HepG2 (cell line): ENCODE data around the gene CCNB2. TPM values are rescaled to one million over a fixed set of nuclear protein-coding genes. Genes with fewer than 3 reads are reported as not detected.

Experiments used
- ARID2 ChIP-seq: sonication (generic); formaldehyde crosslinking; IDR thresholded peaks from 2 replicates; pipeline ENCODE4 v1.8.1; 2022; ENCODE audit warnings: mild to moderate bottlenecking, missing genetic modification reagents, borderline replicate concordance
- CSRNP2 ChIP-seq: sonication (generic); formaldehyde crosslinking; conservative IDR thresholded peaks from 2 replicates; pipeline ENCODE4 v1.8.0; 2022; ENCODE audit warnings: low read depth, missing genetic modification reagents
- ELF3 ChIP-seq: IDR thresholded peaks from 2 replicates; pipeline ENCODE4 v1.6.1; 2016; ENCODE audit warnings: missing genetic modification reagents, missing compliant biosample characterization
- ELF4 ChIP-seq: sonication (generic); formaldehyde crosslinking; IDR thresholded peaks from 2 replicates; pipeline ENCODE4 v1.5.0; 2020; ENCODE audit warnings: missing genetic modification reagents, mild to moderate bottlenecking, moderate library complexity, borderline replicate concordance
- ERF ChIP-seq: IDR thresholded peaks from 2 replicates; pipeline ENCODE4 v1.6.1; 2018; ENCODE audit warnings: missing biosample characterization, missing genetic modification reagents
- IRF9 ChIP-seq: sonication (generic); formaldehyde crosslinking; IDR thresholded peaks from 2 replicates; pipeline ENCODE4 v1.8.0; 2022; ENCODE audit warnings: missing genetic modification reagents, mild to moderate bottlenecking, borderline replicate concordance
- ISL2 ChIP-seq: sonication (generic); formaldehyde crosslinking; IDR thresholded peaks from 2 replicates; pipeline ENCODE4 v1.5.0; 2020; ENCODE audit warnings: missing genetic modification reagents
- ISX ChIP-seq: sonication (generic); formaldehyde crosslinking; conservative IDR thresholded peaks from 2 replicates; pipeline ENCODE4 v1.5.0; 2020; ENCODE audit warnings: missing genetic modification reagents
- KMT2A ChIP-seq: sonication (generic); formaldehyde crosslinking; IDR thresholded peaks from 2 replicates; pipeline ENCODE4 v1.4.0; 2020; ENCODE audit warnings: missing genetic modification reagents
- MAFK ChIP-seq, 2 experiments: IDR thresholded peaks in 1 of 2; conservative IDR thresholded peaks in 1 of 2; 2 replicates each; pipeline ENCODE4 v1.6.1; 2011; ENCODE audit warnings: improper control_type of control experiment in 2 of 2, low read length in 2 of 2
- MLLT10 ChIP-seq: sonication (generic); formaldehyde crosslinking; IDR thresholded peaks from 2 replicates; pipeline ENCODE4 v1.4.0; 2020; ENCODE audit warnings: missing genetic modification reagents
- MLX ChIP-seq: IDR thresholded peaks from 2 replicates; pipeline ENCODE4 v1.6.1; 2016
- PPARG ChIP-seq: conservative IDR thresholded peaks from 2 replicates; pipeline ENCODE4 v1.6.1; 2016; ENCODE audit warnings: missing biosample characterization, missing genetic modification reagents
- SNAPC5 ChIP-seq: sonication (generic); formaldehyde crosslinking; IDR thresholded peaks from 2 replicates; pipeline ENCODE4 v1.8.1; 2023; ENCODE audit warnings: mild to moderate bottlenecking, missing genetic modification reagents, borderline replicate concordance
- THAP7 ChIP-seq: sonication (generic); formaldehyde crosslinking; IDR thresholded peaks from 2 replicates; pipeline ENCODE4 v1.8.1; 2023; ENCODE audit warnings: mild to moderate bottlenecking, missing genetic modification reagents
- YEATS2 ChIP-seq: sonication (generic); formaldehyde crosslinking; IDR thresholded peaks from 2 replicates; pipeline ENCODE4 v1.4.0; 2020; ENCODE audit warnings: missing genetic modification reagents, borderline replicate concordance
- ZKSCAN8 ChIP-seq: IDR thresholded peaks from 2 replicates; pipeline ENCODE4 v1.6.1; 2016; ENCODE audit warnings: borderline replicate concordance, missing genetic modification reagents, missing compliant biosample characterization
- ZMYM4 ChIP-seq: sonication (generic); formaldehyde crosslinking; IDR thresholded peaks from 2 replicates; pipeline ENCODE4 v1.8.1; 2023; ENCODE audit warnings: mild to moderate bottlenecking, missing genetic modification reagents
- ZNF12 ChIP-seq: sonication (generic); formaldehyde crosslinking; IDR thresholded peaks from 2 replicates; pipeline ENCODE4 v1.5.0; 2020; ENCODE audit warnings: missing genetic modification reagents
- ZNF20 ChIP-seq: sonication (generic); formaldehyde crosslinking; IDR thresholded peaks from 2 replicates; pipeline ENCODE4 v1.4.0; 2020; ENCODE audit warnings: mild to moderate bottlenecking, moderate library complexity, missing genetic modification reagents
- ZNF30 ChIP-seq: sonication (generic); formaldehyde crosslinking; IDR thresholded peaks from 2 replicates; pipeline ENCODE4 v1.5.0; 2020; ENCODE audit warnings: mild to moderate bottlenecking, missing genetic modification reagents
- ZNF430 ChIP-seq: sonication (generic); formaldehyde crosslinking; IDR thresholded peaks from 2 replicates; pipeline ENCODE4 v1.9.0; 2021; ENCODE audit warnings: mild to moderate bottlenecking, missing genetic modification reagents
- ZNF552 ChIP-seq: sonication (generic); formaldehyde crosslinking; IDR thresholded peaks from 2 replicates; pipeline ENCODE4 v1.9.0; 2022; ENCODE audit warnings: missing genetic modification reagents, mild to moderate bottlenecking, borderline replicate concordance
- ZNF563 ChIP-seq: sonication (generic); formaldehyde crosslinking; IDR thresholded peaks from 2 replicates; pipeline ENCODE4 v1.8.0; 2022; ENCODE audit warnings: mild to moderate bottlenecking, moderate library complexity, missing genetic modification reagents
- ZNF747 ChIP-seq: sonication (generic); formaldehyde crosslinking; IDR thresholded peaks from 2 replicates; pipeline ENCODE4 v1.8.1; 2023; ENCODE audit warnings: missing genetic modification reagents, mild to moderate bottlenecking, borderline replicate concordance
- ZNF841 ChIP-seq: sonication (generic); formaldehyde crosslinking; IDR thresholded peaks from 2 replicates; pipeline ENCODE4 v1.8.1; 2023; ENCODE audit warnings: missing genetic modification reagents, borderline replicate concordance
- ZNF879 ChIP-seq: sonication (generic); formaldehyde crosslinking; IDR thresholded peaks from 2 replicates; pipeline ENCODE4 v1.8.1; 2023; ENCODE audit warnings: missing genetic modification reagents
- polyA plus RNA-seq, 8 experiments: library from polyadenylated mRNA; depleted of rRNA in 3 of 8; stranded (reverse) in 7 of 8; unstranded in 1 of 8; fragments of >200 nt; fragmentation: Illumina TruSeq in 4 of 8; extraction: Trizol in 4 of 8; gene quantifications; 2 replicates each; pipeline versions ENCODE4 v1.2.1 to v1.2.3, GENCODE V29; 2011 to 2016; ENCODE audit warnings: low read depth in 4 of 8, missing spikeins in 1 of 8, mixed read lengths in 1 of 8; ENCODE audit not compliant: insufficient read depth in 1 of 8
- total RNA-seq, 5 experiments: library from RNA; depleted of rRNA; stranded (reverse); fragments of >200 nt; fragmentation: Illumina TruSeq; extraction: Trizol; gene quantifications; 2 replicates each; pipeline ENCODE4 v1.2.3, GENCODE V29; 2016; ENCODE audit warnings: low read depth in 1 of 5

The CCNB2 gene
- total and polyA plus RNA-seq, 2 of the 13 experiments (the other 11 are each of a cell fraction or from before 2014, with no cell fraction given): 43.5 to 80.9 TPM

DNA sequence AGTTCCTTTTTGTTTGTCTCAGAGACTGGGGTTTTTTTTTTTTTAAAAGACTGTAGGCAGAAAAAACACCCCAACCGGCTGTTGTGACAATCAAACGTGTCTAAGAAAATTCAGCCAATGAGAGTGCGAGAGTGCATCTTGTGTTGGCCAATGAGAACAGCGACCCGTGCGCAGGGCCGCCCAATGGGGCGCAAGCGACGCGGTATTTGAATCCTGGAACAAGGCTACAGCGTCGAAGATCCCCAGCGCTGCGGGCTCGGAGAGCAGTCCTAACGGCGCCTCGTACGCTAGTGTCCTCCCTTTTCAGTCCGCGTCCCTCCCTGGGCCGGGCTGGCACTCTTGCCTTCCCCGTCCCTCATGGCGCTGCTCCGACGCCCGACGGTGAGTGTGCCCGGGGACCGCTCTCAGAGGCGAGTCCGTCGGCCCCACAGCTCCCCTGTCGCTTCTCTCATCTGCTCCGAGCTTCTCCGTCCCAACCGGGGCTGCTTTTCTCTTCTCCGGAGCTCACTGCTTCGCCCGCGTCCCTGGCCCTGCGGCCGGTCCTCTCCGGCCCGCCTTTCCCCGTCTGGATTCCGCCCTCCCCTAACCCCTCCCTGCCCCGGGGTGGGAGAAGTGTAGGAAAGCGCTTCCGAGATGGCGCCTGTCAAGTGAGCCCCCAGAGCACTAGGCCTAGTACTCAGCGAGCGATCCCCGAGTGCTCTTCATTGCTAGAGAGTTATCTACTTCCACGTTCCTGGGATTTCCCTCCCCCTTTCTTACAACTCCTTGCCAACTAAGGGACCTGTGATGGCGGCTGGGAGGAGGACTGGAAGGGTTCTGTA, at the start of gene CCNB2 (continued):
- TF ChIP-seq IRF9 (CRISPR knock-in tag) (peak; percentile 91; the same call in 1 of the 2 replicates), ISX (CRISPR knock-in tag) (no peak; the same call in 1 of the 2 replicates), ISL2 (peak; percentile 47; the same call in 1 of the 2 replicates), ZNF430 (no peak), ZNF20 (CRISPR knock-in tag) (no peak), KMT2A (CRISPR knock-in tag) (peak; percentile 95), CSRNP2 (CRISPR knock-in tag) (no peak), THAP7 (CRISPR knock-in tag) (0 out of 2 replicates have a peak, but pooled peaks have one; percentile 45), ZNF30 (no peak), YEATS2 (CRISPR knock-in tag) (0 out of 2 replicates have a peak, but pooled peaks have one; percentile 14), MLX (CRISPR knock-in tag) (no peak), MAFK (conservative IDR thresholded peaks at IDR 0.05 in 1 of 2, IDR thresholded peaks at IDR 0.05 in 1 of 2; ENCODE audit: low read length in 2 of 2) (no peak), MLLT10 (no peak), ELF4 (CRISPR knock-in tag) (peak; percentile 48; the same call in 1 of the 2 replicates), ZMYM4 (CRISPR knock-in tag) (peak; percentile 89), SNAPC5 (CRISPR knock-in tag) (0 out of 2 replicates have a peak, but pooled peaks have one; percentile 18), ZNF563 (CRISPR knock-in tag) (peak; percentile 64; the same call in 1 of the 2 replicates), ZKSCAN8 (CRISPR knock-in tag) (no peak), ZNF879 (CRISPR knock-in tag) (0 out of 2 replicates have a peak, but pooled peaks have one; percentile 69), PPARG (CRISPR knock-in tag) (no peak), ZNF747 (CRISPR knock-in tag) (0 out of 2 replicates have a peak, but pooled peaks have one; percentile 45), ERF (CRISPR knock-in tag) (peak; percentile 20; the same call in 1 of the 2 replicates), ELF3 (CRISPR knock-in tag) (0 out of 2 replicates have a peak, but pooled peaks have one; percentile 11), ZNF552 (peak; percentile 74), ZNF841 (CRISPR knock-in tag) (no peak), ARID2 (CRISPR knock-in tag) (0 out of 2 replicates have a peak, but pooled peaks have one; percentile 37), ZNF12 (CRISPR knock-in tag) (no peak)
